ENCODE data around the gene NF2.
"Not testable (repeated sequence)": the region's sequence is repeated elsewhere in the genome, so short reads cannot be mapped to it uniquely, and the experiment has no call there.

The NF2 gene

DNA sequence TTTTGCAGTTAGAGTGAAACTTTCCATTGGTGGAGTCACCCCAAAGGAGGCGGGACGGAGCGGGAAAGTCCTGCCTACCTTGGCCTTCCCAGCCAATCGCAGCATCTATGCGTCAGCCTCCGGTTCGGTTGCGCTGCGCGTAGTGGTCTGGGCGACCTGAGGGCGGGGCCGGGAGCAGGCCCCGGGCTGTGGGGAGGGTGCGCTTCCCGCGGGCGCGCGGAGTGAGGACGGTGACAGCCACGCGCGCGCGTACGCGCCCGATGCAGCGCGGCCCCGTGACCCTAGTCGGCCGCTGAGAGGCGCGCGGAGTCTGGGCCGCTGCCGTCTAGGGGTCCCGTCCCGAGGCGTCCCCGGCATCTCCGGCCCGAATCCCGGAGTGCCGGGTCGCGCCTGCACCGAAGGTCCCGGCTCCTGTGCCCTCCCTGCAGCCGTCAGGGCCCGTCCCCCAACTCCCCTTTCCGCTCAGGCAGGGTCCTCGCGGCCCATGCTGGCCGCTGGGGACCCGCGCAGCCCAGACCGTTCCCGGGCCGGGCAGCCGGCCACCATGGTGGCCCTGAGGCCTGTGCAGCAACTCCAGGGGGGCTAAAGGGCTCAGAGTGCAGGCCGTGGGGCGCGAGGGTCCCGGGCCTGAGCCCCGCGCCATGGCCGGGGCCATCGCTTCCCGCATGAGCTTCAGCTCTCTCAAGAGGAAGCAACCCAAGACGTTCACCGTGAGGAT is at the start of gene NF2:
TSS of gene NF2 (plus strand) at position 276 of the 718 bp plus-strand sequence. CDS start at position 642, 366 bp downstream.
- TF ChIP-seq, protein P1, sequence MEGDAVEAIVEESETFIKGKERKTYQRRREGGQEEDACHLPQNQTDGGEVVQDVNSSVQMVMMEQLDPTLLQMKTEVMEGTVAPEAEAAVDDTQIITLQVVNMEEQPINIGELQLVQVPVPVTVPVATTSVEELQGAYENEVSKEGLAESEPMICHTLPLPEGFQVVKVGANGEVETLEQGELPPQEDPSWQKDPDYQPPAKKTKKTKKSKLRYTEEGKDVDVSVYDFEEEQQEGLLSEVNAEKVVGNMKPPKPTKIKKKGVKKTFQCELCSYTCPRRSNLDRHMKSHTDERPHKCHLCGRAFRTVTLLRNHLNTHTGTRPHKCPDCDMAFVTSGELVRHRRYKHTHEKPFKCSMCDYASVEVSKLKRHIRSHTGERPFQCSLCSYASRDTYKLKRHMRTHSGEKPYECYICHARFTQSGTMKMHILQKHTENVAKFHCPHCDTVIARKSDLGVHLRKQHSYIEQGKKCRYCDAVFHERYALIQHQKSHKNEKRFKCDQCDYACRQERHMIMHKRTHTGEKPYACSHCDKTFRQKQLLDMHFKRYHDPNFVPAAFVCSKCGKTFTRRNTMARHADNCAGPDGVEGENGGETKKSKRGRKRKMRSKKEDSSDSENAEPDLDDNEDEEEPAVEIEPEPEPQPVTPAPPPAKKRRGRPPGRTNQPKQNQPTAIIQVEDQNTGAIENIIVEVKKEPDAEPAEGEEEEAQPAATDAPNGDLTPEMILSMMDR (IDR thresholded peaks at IDR 0.05; ENCODE audit: low read depth, low read length), result no peak
- H3K4me3 ChIP-seq (ENCODE audit: low read depth, low read length), result peak within 1 kb of the TSS; percentile 94

DNA sequence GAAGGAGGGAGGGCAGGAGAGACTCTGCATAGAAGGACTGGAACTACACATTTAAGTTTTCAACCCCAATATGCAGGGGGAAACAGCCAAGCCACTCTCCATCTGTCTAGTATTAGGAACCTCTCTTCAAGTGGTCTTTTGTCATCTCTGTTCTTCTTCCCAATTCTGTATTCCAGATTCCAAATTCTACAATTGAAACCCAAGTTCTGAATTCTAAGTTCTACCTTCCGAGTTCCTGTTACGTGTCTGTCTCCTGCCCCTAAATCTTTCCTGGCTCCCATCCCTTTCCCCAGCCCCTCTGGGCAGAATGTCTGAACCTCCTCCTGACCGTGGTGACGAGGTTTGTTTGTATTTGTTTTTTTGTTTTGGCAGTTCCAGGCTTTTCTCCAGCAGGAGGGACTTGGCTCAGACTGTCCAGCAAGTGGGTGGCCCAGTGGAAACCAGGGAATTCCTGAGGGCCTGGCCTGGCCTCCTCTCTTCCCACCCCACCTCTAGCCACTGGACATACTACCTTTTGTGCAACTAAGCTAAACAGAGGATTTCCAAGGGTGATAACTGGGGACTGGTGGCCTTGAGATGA is 48.3 kb upstream of the NF2 start:
- no peak overlapping the region for H3K4me3 ChIP-seq (ENCODE audit: low read depth, low read length)
- TF ChIP-seq, protein P1 (IDR thresholded peaks at IDR 0.05; ENCODE audit: low read depth, low read length), result no peak

DNA sequence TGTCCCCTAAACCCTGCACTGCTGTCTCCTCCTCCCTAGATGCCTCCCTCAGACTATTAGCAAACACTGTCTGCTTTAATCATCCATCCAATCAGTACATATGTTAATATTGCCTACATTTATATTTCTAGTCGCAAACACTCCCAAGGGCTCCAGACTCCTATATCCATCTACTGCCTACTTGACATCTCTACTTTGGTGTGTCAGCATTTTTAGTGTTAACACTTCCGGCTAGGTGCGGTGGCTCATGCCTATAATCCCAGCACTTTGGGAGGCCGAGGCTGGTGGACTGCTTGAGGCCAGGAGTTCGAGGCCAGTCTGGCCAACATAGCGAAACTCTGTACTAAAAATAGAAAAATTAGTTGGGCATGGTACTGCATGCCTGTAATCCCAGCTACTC is 44.4 kb upstream of the NF2 start:
- H3K4me3 ChIP-seq (ENCODE audit: low read depth, low read length), result no peak overlapping the region
- TF ChIP-seq, protein P1 (IDR thresholded peaks at IDR 0.05; ENCODE audit: low read depth, low read length), result no peak

DNA sequence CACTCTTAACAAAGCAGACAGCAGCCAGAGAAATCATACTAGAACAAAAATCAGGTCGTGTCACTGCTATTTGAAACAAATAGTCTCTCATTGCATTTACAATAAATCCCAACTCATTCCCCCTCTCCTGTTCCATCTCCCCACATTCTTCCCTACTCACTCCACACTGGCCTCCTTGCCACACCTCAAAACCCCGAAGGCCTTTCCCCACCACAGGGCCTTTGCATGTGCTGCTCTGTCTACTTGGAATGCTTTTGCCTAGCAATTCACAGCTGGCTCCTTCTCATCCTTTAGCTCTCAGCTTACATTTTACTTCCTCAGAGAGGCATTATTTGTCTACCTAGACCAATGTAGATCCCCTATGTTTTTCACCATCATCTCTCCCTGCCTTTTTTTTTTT is 43.6 kb upstream of the NF2 start:
- TF ChIP-seq, protein P1 (IDR thresholded peaks at IDR 0.05; ENCODE audit: low read depth, low read length), result no peak

DNA sequence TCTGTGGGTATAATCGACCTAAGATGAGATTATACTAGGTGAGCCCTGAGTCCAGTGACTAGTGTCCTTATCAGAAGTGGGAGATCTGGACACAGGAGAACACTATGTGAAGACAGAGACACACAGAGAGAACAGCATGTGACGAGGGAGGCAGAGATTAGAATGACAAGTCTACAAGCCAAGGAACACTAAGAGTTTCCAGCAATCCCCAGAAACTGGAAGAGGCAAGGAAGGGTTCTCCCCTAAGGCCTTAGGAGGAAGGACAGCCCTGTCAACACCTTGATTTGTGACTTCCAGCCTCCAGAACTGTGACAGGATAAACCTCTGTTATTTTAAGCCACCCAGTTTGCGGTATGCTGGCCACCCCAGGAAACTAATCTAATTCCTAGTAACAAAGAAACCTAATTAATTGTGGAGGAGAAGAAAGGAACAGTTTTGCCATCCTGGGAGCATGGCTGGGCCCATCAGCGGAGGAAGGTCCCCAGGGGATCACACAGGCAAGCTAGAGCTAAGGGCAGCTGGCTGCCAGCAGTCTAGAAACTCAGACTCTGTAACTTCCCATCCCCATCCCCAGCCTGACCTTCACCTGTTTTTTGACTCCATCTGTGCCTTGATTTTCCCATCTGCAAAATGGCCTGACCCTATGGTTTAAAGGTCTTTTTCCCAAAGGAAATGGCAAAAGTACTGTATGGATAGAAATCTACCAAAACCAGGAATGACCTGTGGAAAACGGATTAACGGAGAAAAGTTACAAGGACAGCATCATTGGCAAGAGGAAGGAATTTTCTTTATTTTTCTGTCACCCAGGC is 39.6 kb upstream of the NF2 start:
- H3K4me3 ChIP-seq (ENCODE audit: low read depth, low read length), result no peak overlapping the region
- TF ChIP-seq, protein P1 (IDR thresholded peaks at IDR 0.05; ENCODE audit: low read depth, low read length), result no peak

More for the DNA sequence above, 43.6 kb upstream of the NF2 start:
- H3K4me3 ChIP-seq (ENCODE audit: low read depth, low read length), result no peak overlapping the region

DNA sequence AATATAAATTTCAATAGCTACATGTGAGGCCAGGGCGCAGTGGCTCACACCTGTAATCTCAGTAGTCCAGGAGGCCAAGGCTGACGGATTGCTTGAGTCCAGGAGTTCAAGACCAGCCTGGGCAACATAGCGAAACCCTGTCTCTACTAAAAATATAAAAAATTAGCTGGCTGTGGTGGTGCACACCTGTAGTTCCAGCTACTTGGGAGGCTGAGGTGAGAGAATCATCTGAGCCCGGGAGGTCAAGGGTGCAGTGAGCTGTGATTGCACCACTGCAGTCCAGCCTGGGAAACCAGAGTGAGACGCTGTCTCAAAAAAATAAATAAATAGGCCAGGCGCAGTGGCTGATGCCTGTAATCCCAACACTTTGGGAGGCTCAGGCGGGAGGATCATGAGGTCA is 36.9 kb upstream of the NF2 start:
- H3K4me3 ChIP-seq (ENCODE audit: low read depth, low read length), result not testable (repeated sequence)

DNA sequence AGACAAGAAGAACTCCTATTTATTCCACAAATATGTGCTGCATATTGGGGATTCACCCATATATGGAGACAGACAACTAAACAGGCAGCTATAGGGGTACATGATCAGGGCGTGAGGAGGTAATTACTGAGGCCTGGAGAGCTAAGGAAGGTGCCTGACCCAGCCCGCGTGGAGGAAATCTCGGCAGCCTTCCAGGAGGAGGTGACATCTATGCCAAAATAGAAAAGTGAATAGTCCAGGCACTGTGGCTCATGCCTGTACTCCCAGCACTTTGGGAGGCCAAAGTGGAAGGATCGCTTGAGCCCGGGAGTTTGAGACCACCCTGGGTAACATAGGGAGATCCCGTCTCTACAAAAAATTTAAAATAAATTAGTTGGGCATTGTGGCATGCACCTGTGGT is 36.1 kb upstream of the NF2 start:
- TF ChIP-seq, protein P1 (IDR thresholded peaks at IDR 0.05; ENCODE audit: low read depth, low read length), result no peak
- no peak overlapping the region for H3K4me3 ChIP-seq (ENCODE audit: low read depth, low read length)

All from WI38 (cell line).